ENCODE measurements around the gene CTU2.

The CTU2 gene

DNA sequence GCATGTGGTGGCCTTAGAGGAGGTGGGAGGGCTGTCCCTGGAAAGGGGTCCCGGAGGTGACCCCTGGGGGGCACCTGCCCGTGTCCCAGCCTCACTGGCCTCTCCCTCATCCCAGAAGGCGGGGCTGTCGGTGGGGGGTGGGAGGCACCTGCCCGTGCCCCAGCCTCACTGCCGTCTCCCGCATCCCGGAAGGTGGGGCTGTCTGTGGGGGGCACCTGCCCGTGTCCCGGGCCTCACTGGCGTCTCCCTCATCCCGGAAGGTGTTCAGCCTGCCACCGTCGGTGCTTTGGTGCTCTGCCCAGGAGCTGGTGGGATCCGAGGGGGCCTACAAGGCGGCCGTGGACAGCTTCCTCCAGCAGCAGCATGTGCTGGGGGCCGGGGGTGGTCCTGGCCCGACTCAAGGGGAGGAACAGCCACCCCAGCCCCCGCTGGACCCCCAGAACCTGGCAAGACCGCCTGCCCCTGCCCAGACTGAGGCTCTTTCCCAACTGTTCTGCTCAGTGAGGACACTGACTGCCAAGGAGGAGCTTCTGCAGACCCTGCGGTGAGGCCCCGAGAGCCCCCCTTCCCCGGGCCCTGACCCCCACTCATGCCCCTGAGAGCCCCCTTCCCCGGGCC, 6.2 kb downstream of the CTU2 start:
- Histone ChIP-seq H3K27ac (ENCODE audit: low read length) (no peak overlapping the region), H3K36me3 (ENCODE audit: insufficient read depth, low read depth, low read length) (peaks cover 24% of the 10 kb centered on the region), H3K4me3 (ENCODE audit: low read length) (no peak overlapping the region), H3K9ac (ENCODE audit: low read depth, low read length) (no peak overlapping the region), H3K9me3 (ENCODE audit: insufficient read depth, low read depth, low read length) (no peaks in the 10 kb centered on the region), H3K4me1 (ENCODE audit: insufficient read depth, low read length) (no peaks in the 10 kb centered on the region), H3K27me3 (ENCODE audit: insufficient read depth, low read length) (no peaks in the 10 kb centered on the region)

DNA sequence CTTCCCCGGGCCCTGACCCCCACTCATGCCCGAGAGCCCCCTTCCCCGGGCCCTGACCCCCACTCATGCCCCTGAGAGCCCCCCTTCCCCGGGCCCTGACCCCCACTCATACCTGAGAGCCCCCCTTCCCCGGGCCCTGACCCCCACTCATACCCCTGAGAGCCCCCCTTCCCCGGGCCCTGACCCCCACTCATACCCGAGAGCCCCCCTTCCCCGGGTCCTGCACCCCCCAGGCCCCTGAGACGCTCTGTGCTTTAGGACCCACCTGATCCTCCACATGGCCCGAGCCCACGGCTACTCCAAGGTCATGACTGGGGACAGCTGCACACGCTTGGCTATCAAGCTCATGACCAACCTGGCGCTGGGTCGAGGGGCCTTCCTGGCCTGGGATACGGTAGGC, 6.8 kb downstream of the CTU2 start:
- Histone ChIP-seq H3K36me3 (ENCODE audit: insufficient read depth, low read depth, low read length) (peaks cover 30% of the 10 kb centered on the region), H3K4me3 (ENCODE audit: low read length) (no peak overlapping the region), H3K27ac (ENCODE audit: low read length) (no peak overlapping the region), H3K9ac (ENCODE audit: low read depth, low read length) (no peak overlapping the region), H3K4me1 (ENCODE audit: insufficient read depth, low read length) (no peaks in the 10 kb centered on the region), H3K9me3 (ENCODE audit: insufficient read depth, low read depth, low read length) (no peaks in the 10 kb centered on the region), H3K27me3 (ENCODE audit: insufficient read depth, low read length) (no peaks in the 10 kb centered on the region)

GRCh38 chr16:88713568-88714419, 7.5 kb downstream of the CTU2 start:
- H3K4me3 ChIP-seq (ENCODE audit: low read length), result no peak overlapping the region
- no peaks in the 10 kb centered on the region for H3K9me3 ChIP-seq (ENCODE audit: insufficient read depth, low read depth, low read length)
- no peak overlapping the region for H3K27ac ChIP-seq (ENCODE audit: low read length)
- no peaks in the 10 kb centered on the region for H3K4me1 ChIP-seq (ENCODE audit: insufficient read depth, low read length)
- no peaks in the 10 kb centered on the region for H3K27me3 ChIP-seq (ENCODE audit: insufficient read depth, low read length)
- no peak overlapping the region for H3K9ac ChIP-seq (ENCODE audit: low read depth, low read length)
- H3K36me3 ChIP-seq (ENCODE audit: insufficient read depth, low read depth, low read length), result peaks cover 34% of the 10 kb centered on the region

DNA sequence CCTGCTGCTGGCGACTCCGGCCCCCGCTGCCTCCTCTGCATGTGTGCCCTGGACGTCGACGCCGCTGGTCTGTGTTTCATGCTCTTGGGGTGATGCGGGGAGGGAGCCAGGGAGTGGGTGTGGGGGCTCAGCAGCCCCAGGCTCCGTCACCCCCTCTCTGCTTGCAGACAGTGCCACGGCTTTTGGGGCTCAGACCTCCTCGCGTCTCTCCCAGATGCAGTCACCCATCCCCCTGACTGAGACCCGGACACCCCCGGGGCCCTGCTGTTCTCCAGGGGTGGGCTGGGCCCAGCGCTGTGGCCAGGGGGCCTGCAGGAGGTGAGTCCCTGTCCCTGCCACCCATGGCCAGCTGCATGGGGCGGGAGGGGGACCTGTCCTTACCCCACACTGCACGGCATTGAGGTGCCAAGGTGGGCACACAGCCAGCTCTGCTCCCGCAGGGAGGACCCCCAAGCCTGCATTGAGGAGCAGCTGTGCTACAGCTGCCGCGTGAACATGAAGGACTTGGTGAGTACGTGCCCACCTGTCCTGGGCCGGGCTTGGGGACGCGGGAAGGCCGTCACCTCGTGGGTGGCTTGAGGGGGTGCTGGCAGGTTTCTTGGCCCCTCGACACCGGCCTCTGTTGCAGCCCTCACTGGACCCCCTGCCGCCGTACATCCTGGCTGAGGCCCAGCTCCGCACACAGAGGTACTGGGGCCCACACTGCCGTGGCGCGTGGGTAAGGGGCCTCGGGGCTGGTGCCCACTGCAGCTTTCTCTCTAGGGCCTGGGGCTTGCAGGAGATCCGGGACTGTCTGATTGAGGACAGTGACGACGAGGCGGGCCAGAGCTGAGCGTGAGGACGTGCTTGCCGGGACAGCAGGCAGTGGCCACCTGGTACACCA, 8.4 kb downstream of the CTU2 start:
- Histone ChIP-seq H3K4me1 (ENCODE audit: insufficient read depth, low read length) (no peaks in the 10 kb centered on the region), H3K4me3 (ENCODE audit: low read length) (no peak overlapping the region), H3K27ac (ENCODE audit: low read length) (no peak overlapping the region), H3K9ac (ENCODE audit: low read depth, low read length) (no peak overlapping the region), H3K9me3 (ENCODE audit: insufficient read depth, low read depth, low read length) (no peaks in the 10 kb centered on the region), H3K36me3 (ENCODE audit: insufficient read depth, low read depth, low read length) (peaks cover 39% of the 10 kb centered on the region), H3K27me3 (ENCODE audit: insufficient read depth, low read length) (no peaks in the 10 kb centered on the region)

GRCh38 chr16:88715312-88716190, 9.2 kb downstream of the CTU2 start:
- Histone ChIP-seq H3K36me3 (ENCODE audit: insufficient read depth, low read depth, low read length) (peaks cover 39% of the 10 kb centered on the region), H3K9me3 (ENCODE audit: insufficient read depth, low read depth, low read length) (no peaks in the 10 kb centered on the region), H3K9ac (ENCODE audit: low read depth, low read length) (no peak overlapping the region), H3K4me3 (ENCODE audit: low read length) (no peak overlapping the region), H3K4me1 (ENCODE audit: insufficient read depth, low read length) (no peaks in the 10 kb centered on the region), H3K27me3 (ENCODE audit: insufficient read depth, low read length) (no peaks in the 10 kb centered on the region), H3K27ac (ENCODE audit: low read length) (no peak overlapping the region)

- no peaks in the 10 kb centered on the region for H3K27me3 ChIP-seq (ENCODE audit: insufficient read depth, low read length)
- H3K9me3 ChIP-seq (ENCODE audit: insufficient read depth, low read depth, low read length), result no peaks in the 10 kb centered on the region
- no peak overlapping the region for H3K27ac ChIP-seq (ENCODE audit: low read length)
- H3K4me1 ChIP-seq (ENCODE audit: insufficient read depth, low read length), result no peaks in the 10 kb centered on the region
- peaks cover 39% of the 10 kb centered on the region for H3K36me3 ChIP-seq (ENCODE audit: insufficient read depth, low read depth, low read length)
- H3K4me3 ChIP-seq (ENCODE audit: low read length), result no peak overlapping the region
- H3K9ac ChIP-seq (ENCODE audit: low read depth, low read length), result no peak overlapping the region
These were observed 9.9 kb downstream of the CTU2 start for GRCh38 chr16:88716201-88716600.

DNA sequence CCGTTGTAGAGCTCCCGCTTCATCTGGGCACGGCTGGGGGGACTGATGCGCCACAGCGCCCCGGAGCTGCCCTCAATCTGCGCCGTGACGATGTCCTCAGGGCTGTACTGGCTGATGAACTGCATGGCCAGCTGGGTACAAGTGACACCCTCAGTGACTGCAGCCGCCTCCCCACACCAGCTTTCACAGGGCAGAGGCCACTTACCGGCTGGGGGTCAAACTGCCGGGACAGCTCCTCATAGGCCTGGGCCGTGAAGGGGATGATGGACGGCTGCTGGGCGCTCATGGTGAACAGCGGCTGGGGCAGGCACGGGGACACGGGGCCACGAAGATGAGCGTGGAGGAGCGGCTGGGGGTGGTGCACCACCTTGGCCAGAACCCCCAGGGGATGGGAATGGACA, 10.3 kb downstream of the CTU2 start:
- no peak overlapping the region for H3K27ac ChIP-seq (ENCODE audit: low read length)
- no peak overlapping the region for H3K4me3 ChIP-seq (ENCODE audit: low read length)
- no peaks in the 10 kb centered on the region for H3K4me1 ChIP-seq (ENCODE audit: insufficient read depth, low read length)
- no peak overlapping the region for H3K9ac ChIP-seq (ENCODE audit: low read depth, low read length)
- no peaks in the 10 kb centered on the region for H3K27me3 ChIP-seq (ENCODE audit: insufficient read depth, low read length)
- peaks cover 39% of the 10 kb centered on the region for H3K36me3 ChIP-seq (ENCODE audit: insufficient read depth, low read depth, low read length)
- no peaks in the 10 kb centered on the region for H3K9me3 ChIP-seq (ENCODE audit: insufficient read depth, low read depth, low read length)

DNA sequence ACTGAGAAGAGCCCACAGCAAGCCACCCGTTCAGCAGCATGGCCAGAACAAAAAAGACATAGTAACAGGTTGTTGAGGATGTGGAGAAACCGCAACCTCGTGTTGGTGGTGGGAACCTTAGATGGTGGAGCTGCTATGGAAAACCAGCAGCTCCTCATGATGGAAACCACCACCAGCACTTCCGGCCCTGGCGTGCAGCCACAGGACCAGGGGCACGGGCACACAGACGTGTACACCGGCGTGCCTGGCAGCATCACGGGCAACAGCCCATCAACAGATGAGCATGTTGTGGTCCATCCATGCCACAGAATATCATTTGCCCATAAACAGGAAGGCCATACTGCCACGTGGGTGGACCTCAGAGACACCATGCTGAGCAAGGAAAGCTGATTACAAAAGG, 11.9 kb downstream of the CTU2 start:
- Histone ChIP-seq H3K27me3 (ENCODE audit: insufficient read depth, low read length) (no peaks in the 10 kb centered on the region), H3K4me1 (ENCODE audit: insufficient read depth, low read length) (no peaks in the 10 kb centered on the region), H3K27ac (ENCODE audit: low read length) (no peak overlapping the region), H3K9me3 (ENCODE audit: insufficient read depth, low read depth, low read length) (no peaks in the 10 kb centered on the region), H3K36me3 (ENCODE audit: insufficient read depth, low read depth, low read length) (peaks cover 44% of the 10 kb centered on the region), H3K9ac (ENCODE audit: low read depth, low read length) (no peak overlapping the region), H3K4me3 (ENCODE audit: low read length) (no peak overlapping the region)

GRCh38 chr16:88719267-88719932, 13.1 kb downstream of the CTU2 start:
- no peaks in the 10 kb centered on the region for H3K9me3 ChIP-seq (ENCODE audit: insufficient read depth, low read depth, low read length)
- no peaks in the 10 kb centered on the region for H3K4me1 ChIP-seq (ENCODE audit: insufficient read depth, low read length)
- H3K4me3 ChIP-seq (ENCODE audit: low read length), result no peak overlapping the region
- peaks cover 44% of the 10 kb centered on the region for H3K36me3 ChIP-seq (ENCODE audit: insufficient read depth, low read depth, low read length)
- no peaks in the 10 kb centered on the region for H3K27me3 ChIP-seq (ENCODE audit: insufficient read depth, low read length)
- H3K9ac ChIP-seq (ENCODE audit: low read depth, low read length), result no peak overlapping the region
- H3K27ac ChIP-seq (ENCODE audit: low read length), result no peak overlapping the region

DNA sequence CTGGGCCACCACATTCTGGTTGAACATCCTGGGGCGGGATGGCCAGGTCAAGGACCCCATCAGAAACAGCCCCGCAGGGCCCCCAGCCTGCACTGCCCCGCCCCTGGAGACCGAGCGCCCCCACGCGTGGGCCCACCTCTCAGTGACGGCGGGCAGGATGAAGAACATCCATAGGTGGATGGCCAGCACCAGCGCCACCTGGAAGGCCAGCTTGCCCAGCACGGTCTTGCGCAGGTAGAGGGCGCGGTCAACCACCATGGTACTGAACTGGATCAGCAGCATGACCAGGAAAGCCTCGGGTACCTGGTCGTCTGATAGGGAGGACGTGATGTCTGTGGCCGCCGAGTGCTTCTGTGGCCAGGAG, 13.6 kb downstream of the CTU2 start:
- Histone ChIP-seq H3K27me3 (ENCODE audit: insufficient read depth, low read length) (no peaks in the 10 kb centered on the region), H3K4me1 (ENCODE audit: insufficient read depth, low read length) (no peaks in the 10 kb centered on the region), H3K9ac (ENCODE audit: low read depth, low read length) (no peak overlapping the region), H3K36me3 (ENCODE audit: insufficient read depth, low read depth, low read length) (peaks cover 44% of the 10 kb centered on the region), H3K27ac (ENCODE audit: low read length) (no peak overlapping the region), H3K4me3 (ENCODE audit: low read length) (no peak overlapping the region), H3K9me3 (ENCODE audit: insufficient read depth, low read depth, low read length) (no peaks in the 10 kb centered on the region)
